ENCODE measurements around the gene SRGAP3.

- TF ChIP-seq CTCF (IDR thresholded peaks at IDR 0.05) (no peak), ZFX (IDR thresholded peaks at IDR 0.05; ENCODE audit: borderline replicate concordance) (no peak)
Observed at GRCh38 chr3:9110316-9110715, 139.1 kb downstream of the SRGAP3 start.
